ENCODE results near the gene YTHDC1.

The YTHDC1 gene

GRCh38 chr4:68358988-68359387 is 9.1 kb upstream of the YTHDC1 start:
- no peak for DNase-seq (ENCODE audit: low read depth)

GRCh38 chr4:68352791-68353190 is 2.9 kb upstream of the YTHDC1 start:
- DNase-seq (ENCODE audit: low read depth) = no peak

GRCh38 chr4:68349279-68349648 is 626 bp downstream of the YTHDC1 start:
- DNase-seq (ENCODE audit: low read depth) = peak; percentile 6

GRCh38 chr4:68348577-68348976 is 1.3 kb downstream of the YTHDC1 start:
- no peak for DNase-seq (ENCODE audit: low read depth)

- DNase-seq (ENCODE audit: low read depth) = no peak
These were observed 2.0 kb downstream of the YTHDC1 start for GRCh38 chr4:68347845-68348244.

- no peak for DNase-seq (ENCODE audit: low read depth)
These were observed 3.4 kb downstream of the YTHDC1 start for GRCh38 chr4:68346461-68346860.

GRCh38 chr4:68344785-68345184 is 5.1 kb downstream of the YTHDC1 start:
- no peak for DNase-seq (ENCODE audit: low read depth)

- DNase-seq (ENCODE audit: low read depth) = no peak
These were observed 5.8 kb downstream of the YTHDC1 start for GRCh38 chr4:68344049-68344448.

GRCh38 chr4:68342134-68342533 is 7.8 kb downstream of the YTHDC1 start:
- no peak for DNase-seq (ENCODE audit: low read depth)

- no peak for DNase-seq (ENCODE audit: low read depth)
These were observed 11.3 kb downstream of the YTHDC1 start for GRCh38 chr4:68338625-68339024.

- no peak for DNase-seq (ENCODE audit: low read depth)
These were observed 12.4 kb downstream of the YTHDC1 start for GRCh38 chr4:68337522-68337921.

- DNase-seq (ENCODE audit: low read depth) = no peak
These were observed 12.9 kb downstream of the YTHDC1 start for GRCh38 chr4:68337004-68337403.

- DNase-seq (ENCODE audit: low read depth) = no peak
These were observed 13.4 kb downstream of the YTHDC1 start for GRCh38 chr4:68336530-68336929.

- DNase-seq (ENCODE audit: low read depth) = no peak
These were observed 23.7 kb downstream of the YTHDC1 start for GRCh38 chr4:68326141-68326540.

GRCh38 chr4:68324519-68325262 is 25.2 kb downstream of the YTHDC1 start:
- DNase-seq (ENCODE audit: low read depth) = no peak

GRCh38 chr4:68319040-68319439 is 30.9 kb downstream of the YTHDC1 start:
- DNase-seq (ENCODE audit: low read depth) = no peak

- no peak for DNase-seq (ENCODE audit: low read depth)
These were observed 33.5 kb downstream of the YTHDC1 start for GRCh38 chr4:68316193-68316969.

GRCh38 chr4:68310651-68311247 is 39.1 kb downstream of the YTHDC1 start:
- DNase-seq (ENCODE audit: low read depth) = no peak

GRCh38 chr4:68304731-68305130 is 45.2 kb downstream of the YTHDC1 start:
- DNase-seq (ENCODE audit: low read depth) = no peak

- DNase-seq (ENCODE audit: low read depth) = no peak
These were observed 50.1 kb downstream of the YTHDC1 start for GRCh38 chr4:68299492-68300457.

- DNase-seq (ENCODE audit: low read depth) = no peak
These were observed 52.8 kb downstream of the YTHDC1 start for GRCh38 chr4:68297137-68297536.

GRCh38 chr4:68291256-68291655 is 58.6 kb downstream of the YTHDC1 start:
- no peak for DNase-seq (ENCODE audit: low read depth)
